ENCODE data around the gene PLIN5.

DNA sequence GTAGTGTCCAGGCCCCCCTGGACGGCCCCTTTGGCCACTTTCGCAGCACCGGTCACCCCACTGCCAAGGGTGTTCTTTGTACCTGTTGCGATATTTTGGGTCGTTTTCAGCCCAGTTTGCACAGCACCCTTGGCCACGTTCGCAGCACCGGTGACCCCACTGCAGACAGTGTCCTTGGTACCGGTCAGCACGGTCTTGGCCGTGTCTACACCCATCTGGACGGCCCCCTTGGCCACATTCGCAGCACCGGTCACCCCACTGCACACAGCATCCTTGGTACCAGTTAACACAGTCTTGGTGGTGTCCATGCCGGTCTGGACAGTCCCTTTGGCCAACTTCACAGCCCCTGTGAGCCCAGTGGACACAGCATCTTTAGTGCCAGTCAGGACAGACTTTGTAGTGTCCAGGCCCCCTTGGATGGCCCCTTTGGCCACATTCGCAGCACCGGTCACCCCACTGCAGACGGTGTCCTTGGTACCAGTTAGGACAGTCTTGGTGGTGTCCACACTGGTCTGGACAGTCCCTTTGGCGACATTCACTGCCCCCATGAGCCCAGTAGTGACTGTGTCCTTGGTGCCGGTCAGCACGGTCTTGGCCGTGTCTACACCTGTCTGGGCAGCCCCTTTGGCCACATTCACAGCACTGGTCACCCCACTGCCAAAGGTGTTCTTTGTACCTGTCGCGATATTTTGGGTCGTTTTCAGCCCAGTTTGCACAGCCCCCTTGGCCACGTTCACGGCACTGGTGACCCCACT, 23.5 kb downstream of the PLIN5 start:
- TF ChIP-seq PAX8 (IDR thresholded peaks at IDR 0.05): no peak
- TF ChIP-seq, protein P1, sequence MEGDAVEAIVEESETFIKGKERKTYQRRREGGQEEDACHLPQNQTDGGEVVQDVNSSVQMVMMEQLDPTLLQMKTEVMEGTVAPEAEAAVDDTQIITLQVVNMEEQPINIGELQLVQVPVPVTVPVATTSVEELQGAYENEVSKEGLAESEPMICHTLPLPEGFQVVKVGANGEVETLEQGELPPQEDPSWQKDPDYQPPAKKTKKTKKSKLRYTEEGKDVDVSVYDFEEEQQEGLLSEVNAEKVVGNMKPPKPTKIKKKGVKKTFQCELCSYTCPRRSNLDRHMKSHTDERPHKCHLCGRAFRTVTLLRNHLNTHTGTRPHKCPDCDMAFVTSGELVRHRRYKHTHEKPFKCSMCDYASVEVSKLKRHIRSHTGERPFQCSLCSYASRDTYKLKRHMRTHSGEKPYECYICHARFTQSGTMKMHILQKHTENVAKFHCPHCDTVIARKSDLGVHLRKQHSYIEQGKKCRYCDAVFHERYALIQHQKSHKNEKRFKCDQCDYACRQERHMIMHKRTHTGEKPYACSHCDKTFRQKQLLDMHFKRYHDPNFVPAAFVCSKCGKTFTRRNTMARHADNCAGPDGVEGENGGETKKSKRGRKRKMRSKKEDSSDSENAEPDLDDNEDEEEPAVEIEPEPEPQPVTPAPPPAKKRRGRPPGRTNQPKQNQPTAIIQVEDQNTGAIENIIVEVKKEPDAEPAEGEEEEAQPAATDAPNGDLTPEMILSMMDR (IDR thresholded peaks at IDR 0.05 in 2 of 3, conservative IDR thresholded peaks at IDR 0.05 in 1 of 3; ENCODE audit: control insufficient read depth in 2 of 3, extremely low read depth in 1 of 3, insufficient read depth in 1 of 3, low read depth in 3 of 3, low read length in 3 of 3): no peak
- no peak for TF ChIP-seq CREM (IDR thresholded peaks at IDR 0.05; ENCODE audit: low read depth)
- TF ChIP-seq MEF2A (IDR thresholded peaks at IDR 0.05; ENCODE audit: insufficient read depth, low read depth, low read length): no peak
- no peak for TF ChIP-seq TCF12 (IDR thresholded peaks at IDR 0.05; ENCODE audit: low read depth, low read length)
- TF ChIP-seq, protein P2, sequence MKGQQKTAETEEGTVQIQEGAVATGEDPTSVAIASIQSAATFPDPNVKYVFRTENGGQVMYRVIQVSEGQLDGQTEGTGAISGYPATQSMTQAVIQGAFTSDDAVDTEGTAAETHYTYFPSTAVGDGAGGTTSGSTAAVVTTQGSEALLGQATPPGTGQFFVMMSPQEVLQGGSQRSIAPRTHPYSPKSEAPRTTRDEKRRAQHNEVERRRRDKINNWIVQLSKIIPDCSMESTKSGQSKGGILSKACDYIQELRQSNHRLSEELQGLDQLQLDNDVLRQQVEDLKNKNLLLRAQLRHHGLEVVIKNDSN (IDR thresholded peaks at IDR 0.05; ENCODE audit: borderline replicate concordance, extremely low read length, insufficient read depth, low read depth, low read length): no peak
- TF ChIP-seq ETV6 (conservative IDR thresholded peaks at IDR 0.05 in 1 of 2, IDR thresholded peaks at IDR 0.05 in 1 of 2; ENCODE audit: borderline replicate concordance in 1 of 2, low read depth in 1 of 2): no peak
- no peak for TF ChIP-seq POLR2A (IDR thresholded peaks at IDR 0.05; ENCODE audit: low read depth, low read length)
- TF ChIP-seq, protein P3, sequence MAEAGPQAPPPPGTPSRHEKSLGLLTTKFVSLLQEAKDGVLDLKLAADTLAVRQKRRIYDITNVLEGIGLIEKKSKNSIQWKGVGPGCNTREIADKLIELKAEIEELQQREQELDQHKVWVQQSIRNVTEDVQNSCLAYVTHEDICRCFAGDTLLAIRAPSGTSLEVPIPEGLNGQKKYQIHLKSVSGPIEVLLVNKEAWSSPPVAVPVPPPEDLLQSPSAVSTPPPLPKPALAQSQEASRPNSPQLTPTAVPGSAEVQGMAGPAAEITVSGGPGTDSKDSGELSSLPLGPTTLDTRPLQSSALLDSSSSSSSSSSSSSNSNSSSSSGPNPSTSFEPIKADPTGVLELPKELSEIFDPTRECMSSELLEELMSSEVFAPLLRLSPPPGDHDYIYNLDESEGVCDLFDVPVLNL (IDR thresholded peaks at IDR 0.05; ENCODE audit: low read depth, low read length): no peak
- TF ChIP-seq MXI1 (IDR thresholded peaks at IDR 0.05; ENCODE audit: low read depth, low read length): no peak
- TF ChIP-seq ZBED1 (IDR thresholded peaks at IDR 0.05; ENCODE audit: borderline replicate concordance): no peak
- TF ChIP-seq RCOR1 (conservative IDR thresholded peaks at IDR 0.05; ENCODE audit: low read depth, low read length): no peak
- TF ChIP-seq EZH2 (IDR thresholded peaks at IDR 0.05; ENCODE audit: borderline replicate concordance, control insufficient read depth, low read depth, low read length): no peak
- TF ChIP-seq, protein P4, sequence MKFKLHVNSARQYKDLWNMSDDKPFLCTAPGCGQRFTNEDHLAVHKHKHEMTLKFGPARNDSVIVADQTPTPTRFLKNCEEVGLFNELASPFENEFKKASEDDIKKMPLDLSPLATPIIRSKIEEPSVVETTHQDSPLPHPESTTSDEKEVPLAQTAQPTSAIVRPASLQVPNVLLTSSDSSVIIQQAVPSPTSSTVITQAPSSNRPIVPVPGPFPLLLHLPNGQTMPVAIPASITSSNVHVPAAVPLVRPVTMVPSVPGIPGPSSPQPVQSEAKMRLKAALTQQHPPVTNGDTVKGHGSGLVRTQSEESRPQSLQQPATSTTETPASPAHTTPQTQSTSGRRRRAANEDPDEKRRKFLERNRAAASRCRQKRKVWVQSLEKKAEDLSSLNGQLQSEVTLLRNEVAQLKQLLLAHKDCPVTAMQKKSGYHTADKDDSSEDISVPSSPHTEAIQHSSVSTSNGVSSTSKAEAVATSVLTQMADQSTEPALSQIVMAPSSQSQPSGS (IDR thresholded peaks at IDR 0.05; ENCODE audit: low read length): no peak
